ENCODE results near the gene BBLN. TPM values are rescaled to one million over a fixed set of nuclear protein-coding genes. Genes with fewer than 3 reads are reported as not detected.

The BBLN gene
- total RNA-seq, 1 experiment from 2014 or later: 74.9 TPM

DNA sequence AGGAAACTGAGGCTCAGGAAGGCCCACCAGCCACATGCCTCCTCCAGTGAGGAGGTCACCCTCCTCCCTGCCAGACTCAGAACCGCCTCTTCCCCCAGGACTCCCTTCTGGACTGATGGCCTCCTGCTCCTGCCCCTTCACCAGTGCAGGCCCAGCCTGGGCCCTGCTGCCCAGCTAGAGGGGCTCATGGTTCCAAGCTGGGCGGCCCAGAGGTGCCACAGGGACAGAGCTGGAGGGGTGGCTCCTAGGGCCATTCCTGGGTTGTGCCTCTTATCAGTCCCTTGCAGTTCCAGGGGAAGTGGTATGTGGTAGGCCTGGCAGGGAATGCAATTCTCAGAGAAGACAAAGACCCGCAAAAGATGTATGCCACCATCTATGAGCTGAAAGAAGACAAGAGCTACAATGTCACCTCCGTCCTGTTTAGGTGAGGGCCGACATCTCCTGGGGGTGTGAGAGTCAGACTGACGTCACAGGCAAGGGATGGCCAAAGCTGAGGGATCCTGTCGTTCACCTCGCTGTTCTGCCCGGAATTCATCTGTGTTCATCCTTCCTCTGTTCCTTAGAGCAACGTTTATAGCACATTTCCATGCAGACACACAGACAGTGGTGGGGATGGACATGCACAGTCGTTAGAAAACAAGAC, 10.0 kb upstream of the BBLN start:
- H4K91ac ChIP-seq (ENCODE audit: insufficient read length, low read depth, low read length): no peak overlapping the region
- H3K27ac ChIP-seq (ENCODE audit: insufficient read length, low read depth, low read length): no peak overlapping the region
- no peak overlapping the region for H2AFZ ChIP-seq (ENCODE audit: low read length)
- H4K20me1 ChIP-seq (ENCODE audit: control insufficient read depth, insufficient read depth, insufficient read length): no peaks in the 10 kb centered on the region
- peak; percentile 20 for DNase-seq
- Mint-ChIP-seq H3K27ac (no peak overlapping the region), H3K9me3 (no peaks in the 10 kb centered on the region), H3K4me3 (no peak overlapping the region; a peak in 2 of 5 replicates), H3K4me1 (peaks cover 11 to 18% of the 10 kb centered on the region in 2 experiments), H3K27me3 (ENCODE audit: low read depth) (peaks cover 10% of the 10 kb centered on the region), H3K36me3 (ENCODE audit: insufficient read depth in 1 of 3, low read depth in 3 of 3) (no peaks in the 10 kb centered on the region)
- H2BK5ac ChIP-seq (ENCODE audit: insufficient read length, low read length): no peak overlapping the region
- H2BK120ac ChIP-seq (ENCODE audit: low read depth, low read length, poor library complexity, severe bottlenecking): no peak overlapping the region
- H2BK12ac ChIP-seq (ENCODE audit: insufficient read length, low read depth, low read length): no peak overlapping the region
- no peak overlapping the region for H4K8ac ChIP-seq (replicated peaks; ENCODE audit: insufficient read length, low read depth, low read length)
- H3K14ac ChIP-seq (ENCODE audit: insufficient read depth, low read length): no peak overlapping the region
- no peak overlapping the region for H3K4me2 ChIP-seq (ENCODE audit: insufficient read depth, insufficient read length, low read length)
- no peaks in the 10 kb centered on the region for H3K79me1 ChIP-seq (ENCODE audit: insufficient read depth, low read depth, low read length, poor library complexity, severe bottlenecking)
- no peak overlapping the region for H3K18ac ChIP-seq (ENCODE audit: insufficient read length, low read depth, low read length)
- no peak overlapping the region for H2BK20ac ChIP-seq (ENCODE audit: low read depth, low read length, poor library complexity, severe bottlenecking)
- H3K4ac ChIP-seq (ENCODE audit: low read depth, low read length): no peak overlapping the region
- no peaks in the 10 kb centered on the region for H3K79me2 ChIP-seq (ENCODE audit: insufficient read depth, low read length)
- H2BK15ac ChIP-seq (ENCODE audit: low read depth, low read length): no peak overlapping the region
- no peaks in the 10 kb centered on the region for H3K9me3 ChIP-seq (ENCODE audit: control insufficient read depth, low read depth, low read length)
- H3K23me2 ChIP-seq (ENCODE audit: insufficient read length, low read depth, low read length, poor library complexity, severe bottlenecking): no peaks in the 10 kb centered on the region
- no peaks in the 10 kb centered on the region for H3K27me3 ChIP-seq (ENCODE audit: insufficient read depth, low read length)
- WGBS (ENCODE audit: extremely low coverage, insufficient read length, low lambda C conversion rate): no CpG with 5 or more reads among the region's 11 CpGs
- no peaks in the 10 kb centered on the region for H3K4me1 ChIP-seq (ENCODE audit: insufficient read depth, low read length)
- H3K9ac ChIP-seq (ENCODE audit: extremely low read depth, insufficient read length, low read length): no peak overlapping the region
- H3K23ac ChIP-seq (ENCODE audit: insufficient read length, low read depth, low read length): no peak overlapping the region
- H3T11ph ChIP-seq (ENCODE audit: low read length): no peak overlapping the region
- TF ChIP-seq, protein P1, sequence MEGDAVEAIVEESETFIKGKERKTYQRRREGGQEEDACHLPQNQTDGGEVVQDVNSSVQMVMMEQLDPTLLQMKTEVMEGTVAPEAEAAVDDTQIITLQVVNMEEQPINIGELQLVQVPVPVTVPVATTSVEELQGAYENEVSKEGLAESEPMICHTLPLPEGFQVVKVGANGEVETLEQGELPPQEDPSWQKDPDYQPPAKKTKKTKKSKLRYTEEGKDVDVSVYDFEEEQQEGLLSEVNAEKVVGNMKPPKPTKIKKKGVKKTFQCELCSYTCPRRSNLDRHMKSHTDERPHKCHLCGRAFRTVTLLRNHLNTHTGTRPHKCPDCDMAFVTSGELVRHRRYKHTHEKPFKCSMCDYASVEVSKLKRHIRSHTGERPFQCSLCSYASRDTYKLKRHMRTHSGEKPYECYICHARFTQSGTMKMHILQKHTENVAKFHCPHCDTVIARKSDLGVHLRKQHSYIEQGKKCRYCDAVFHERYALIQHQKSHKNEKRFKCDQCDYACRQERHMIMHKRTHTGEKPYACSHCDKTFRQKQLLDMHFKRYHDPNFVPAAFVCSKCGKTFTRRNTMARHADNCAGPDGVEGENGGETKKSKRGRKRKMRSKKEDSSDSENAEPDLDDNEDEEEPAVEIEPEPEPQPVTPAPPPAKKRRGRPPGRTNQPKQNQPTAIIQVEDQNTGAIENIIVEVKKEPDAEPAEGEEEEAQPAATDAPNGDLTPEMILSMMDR (conservative IDR thresholded peaks at IDR 0.05): no peak
- no peak overlapping the region for H4K5ac ChIP-seq (ENCODE audit: insufficient read length, low read depth, low read length)
- H2AK5ac ChIP-seq (ENCODE audit: insufficient read length, low read length): no peak overlapping the region
- no peak overlapping the region for H3K56ac ChIP-seq (ENCODE audit: insufficient read length, low read depth, low read length)
